HUES6 (cell line): ENCODE data around the gene ASCL1.

Experiments used
- H3K27ac ChIP-seq: 2 replicates; pipeline ENCODE4 v1.7.0; 2013; ENCODE audit warnings: low read depth, mild to moderate bottlenecking, low read length, inconsistent platforms
- H3K27me3 ChIP-seq: 2 replicates; pipeline ENCODE4 v1.6.1; 2013; ENCODE audit warnings: low read length; ENCODE audit not compliant: control insufficient read depth, insufficient read depth
- H3K36me3 ChIP-seq: 2 replicates; pipeline ENCODE4 v1.6.1; 2013; ENCODE audit warnings: low read length; ENCODE audit not compliant: control insufficient read depth, insufficient read depth
- H3K4me1 ChIP-seq: 2 replicates; pipeline ENCODE4 v1.6.1; 2013; ENCODE audit warnings: low read length; ENCODE audit not compliant: control insufficient read depth, insufficient read depth
- H3K4me3 ChIP-seq: 2 replicates; pipeline ENCODE4 v1.5.1; 2013; ENCODE audit warnings: low read depth, low read length
- H3K9ac ChIP-seq: one replicate; pipeline ENCODE4 v1.6.1; 2013; ENCODE audit warnings: mild to moderate bottlenecking, low read length
- H3K9me3 ChIP-seq: 2 replicates; pipeline ENCODE4 v1.6.1; 2013; ENCODE audit warnings: low read depth, low read length; ENCODE audit not compliant: control insufficient read depth, insufficient read depth

Gene ASCL1

GRCh38 chr12:102953221-102953620, 4.3 kb upstream of the ASCL1 start:
- no peak overlapping the region for H3K4me3 ChIP-seq
- no peak overlapping the region for H3K27ac ChIP-seq
- no peaks in the 10 kb centered on the region for H3K36me3 ChIP-seq
- H3K9ac ChIP-seq, result no peak overlapping the region
- H3K4me1 ChIP-seq, result peaks cover 20% of the 10 kb centered on the region
- peaks cover 95% of the 10 kb centered on the region for H3K27me3 ChIP-seq
- H3K9me3 ChIP-seq, result no peaks in the 10 kb centered on the region

GRCh38 chr12:102954134-102954533, 3.3 kb upstream of the ASCL1 start:
- Histone ChIP-seq H3K9me3 (no peaks in the 10 kb centered on the region), H3K4me3 (no peak overlapping the region), H3K9ac (no peak overlapping the region), H3K27me3 (peaks cover 100% of the 10 kb centered on the region), H3K27ac (no peak overlapping the region), H3K36me3 (no peaks in the 10 kb centered on the region), H3K4me1 (peaks cover 26% of the 10 kb centered on the region)

- H3K9me3 ChIP-seq, result no peaks in the 10 kb centered on the region
- peak overlapping the region; percentile 62 for H3K4me3 ChIP-seq
- no peak overlapping the region for H3K9ac ChIP-seq
- no peak overlapping the region for H3K27ac ChIP-seq
- no peaks in the 10 kb centered on the region for H3K36me3 ChIP-seq
- H3K27me3 ChIP-seq, result peaks cover 100% of the 10 kb centered on the region
- H3K4me1 ChIP-seq, result peaks cover 22% of the 10 kb centered on the region
Observed at GRCh38 chr12:102955926-102956737, 1.3 kb upstream of the ASCL1 start.

GRCh38 chr12:102956738-102957327, 641 bp upstream of the ASCL1 start:
- Histone ChIP-seq H3K27ac (no peak overlapping the region), H3K9ac (no peak overlapping the region), H3K4me3 (peak overlapping the region; percentile 62), H3K27me3 (peaks cover 100% of the 10 kb centered on the region), H3K9me3 (no peaks in the 10 kb centered on the region), H3K36me3 (no peaks in the 10 kb centered on the region), H3K4me1 (peaks cover 27% of the 10 kb centered on the region)

- H3K27ac ChIP-seq, result no peak overlapping the region
- H3K4me3 ChIP-seq, result peak overlapping the region; percentile 62
- H3K9me3 ChIP-seq, result no peaks in the 10 kb centered on the region
- H3K4me1 ChIP-seq, result peaks cover 37% of the 10 kb centered on the region
- H3K27me3 ChIP-seq, result peaks cover 100% of the 10 kb centered on the region
- no peak overlapping the region for H3K9ac ChIP-seq
- no peaks in the 10 kb centered on the region for H3K36me3 ChIP-seq
Observed at GRCh38 chr12:102958073-102958829, 777 bp downstream of the ASCL1 start.

GRCh38 chr12:102958830-102959176, 1.3 kb downstream of the ASCL1 start:
- peaks cover 39% of the 10 kb centered on the region for H3K4me1 ChIP-seq
- H3K9me3 ChIP-seq, result peaks cover 2% of the 10 kb centered on the region; the same call in 1 of the 2 replicates
- peak overlapping the region; percentile 62 for H3K4me3 ChIP-seq
- no peak overlapping the region for H3K27ac ChIP-seq
- H3K9ac ChIP-seq, result no peak overlapping the region
- H3K27me3 ChIP-seq, result peaks cover 100% of the 10 kb centered on the region
- no peaks in the 10 kb centered on the region for H3K36me3 ChIP-seq

GRCh38 chr12:102959391-102959790, 1.9 kb downstream of the ASCL1 start:
- no peak overlapping the region for H3K4me3 ChIP-seq
- H3K27me3 ChIP-seq, result peaks cover 100% of the 10 kb centered on the region
- H3K27ac ChIP-seq, result no peak overlapping the region
- H3K9ac ChIP-seq, result no peak overlapping the region
- peaks cover 3% of the 10 kb centered on the region; the same call in 1 of the 2 replicates for H3K9me3 ChIP-seq
- H3K36me3 ChIP-seq, result no peaks in the 10 kb centered on the region
- H3K4me1 ChIP-seq, result peaks cover 39% of the 10 kb centered on the region

GRCh38 chr12:102960766-102961465, 3.4 kb downstream of the ASCL1 start:
- H3K9me3 ChIP-seq, result peaks cover 3% of the 10 kb centered on the region; the same call in 1 of the 2 replicates
- H3K4me3 ChIP-seq, result peak overlapping the region; percentile 6; the same call in 1 of the 2 replicates
- no peak overlapping the region for H3K27ac ChIP-seq
- peaks cover 42% of the 10 kb centered on the region for H3K4me1 ChIP-seq
- H3K27me3 ChIP-seq, result peaks cover 100% of the 10 kb centered on the region
- H3K36me3 ChIP-seq, result no peaks in the 10 kb centered on the region
- no peak overlapping the region for H3K9ac ChIP-seq

GRCh38 chr12:102961466-102961855, 4.0 kb downstream of the ASCL1 start:
- peaks cover 3% of the 10 kb centered on the region; the same call in 1 of the 2 replicates for H3K9me3 ChIP-seq
- peaks cover 40% of the 10 kb centered on the region for H3K4me1 ChIP-seq
- H3K27me3 ChIP-seq, result peaks cover 100% of the 10 kb centered on the region
- no peak overlapping the region for H3K9ac ChIP-seq
- H3K4me3 ChIP-seq, result peak overlapping the region; percentile 6; the same call in 1 of the 2 replicates
- H3K27ac ChIP-seq, result no peak overlapping the region
- no peaks in the 10 kb centered on the region for H3K36me3 ChIP-seq

- H3K9ac ChIP-seq, result no peak overlapping the region
- no peaks in the 10 kb centered on the region for H3K36me3 ChIP-seq
- H3K9me3 ChIP-seq, result peaks cover 3% of the 10 kb centered on the region; the same call in 1 of the 2 replicates
- H3K4me1 ChIP-seq, result peaks cover 40% of the 10 kb centered on the region
- no peak overlapping the region for H3K4me3 ChIP-seq
- peaks cover 100% of the 10 kb centered on the region for H3K27me3 ChIP-seq
- no peak overlapping the region for H3K27ac ChIP-seq
Observed at GRCh38 chr12:102962532-102962931, 5.1 kb downstream of the ASCL1 start.
